ENCODE results near the gene CD22. TPM values are rescaled to one million over a fixed set of nuclear protein-coding genes. Genes with fewer than 3 reads are reported as not detected.
"Not testable (repeated sequence)": the region's sequence is repeated elsewhere in the genome, so short reads cannot be mapped to it uniquely, and the experiment has no call there.

CD22 gene
- 0.23 and 4.8 TPM in 2 replicates for total RNA-seq

GRCh38 chr19:35328851-35329285 lies at the start of gene CD22:
Gene CD22, plus strand, starts transcription at chr19:35329187. Its CDS starts 2,854 bp downstream, at chr19:35332041.
- no peak within 1 kb of the TSS for H3K4me3 ChIP-seq (ENCODE audit: low read depth, low read length)
- no peak for DNase-seq (ENCODE audit: low read depth)
- TF ChIP-seq, protein P1, sequence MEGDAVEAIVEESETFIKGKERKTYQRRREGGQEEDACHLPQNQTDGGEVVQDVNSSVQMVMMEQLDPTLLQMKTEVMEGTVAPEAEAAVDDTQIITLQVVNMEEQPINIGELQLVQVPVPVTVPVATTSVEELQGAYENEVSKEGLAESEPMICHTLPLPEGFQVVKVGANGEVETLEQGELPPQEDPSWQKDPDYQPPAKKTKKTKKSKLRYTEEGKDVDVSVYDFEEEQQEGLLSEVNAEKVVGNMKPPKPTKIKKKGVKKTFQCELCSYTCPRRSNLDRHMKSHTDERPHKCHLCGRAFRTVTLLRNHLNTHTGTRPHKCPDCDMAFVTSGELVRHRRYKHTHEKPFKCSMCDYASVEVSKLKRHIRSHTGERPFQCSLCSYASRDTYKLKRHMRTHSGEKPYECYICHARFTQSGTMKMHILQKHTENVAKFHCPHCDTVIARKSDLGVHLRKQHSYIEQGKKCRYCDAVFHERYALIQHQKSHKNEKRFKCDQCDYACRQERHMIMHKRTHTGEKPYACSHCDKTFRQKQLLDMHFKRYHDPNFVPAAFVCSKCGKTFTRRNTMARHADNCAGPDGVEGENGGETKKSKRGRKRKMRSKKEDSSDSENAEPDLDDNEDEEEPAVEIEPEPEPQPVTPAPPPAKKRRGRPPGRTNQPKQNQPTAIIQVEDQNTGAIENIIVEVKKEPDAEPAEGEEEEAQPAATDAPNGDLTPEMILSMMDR (conservative IDR thresholded peaks at IDR 0.05; ENCODE audit: low read depth, low read length), result no peak

DNA sequence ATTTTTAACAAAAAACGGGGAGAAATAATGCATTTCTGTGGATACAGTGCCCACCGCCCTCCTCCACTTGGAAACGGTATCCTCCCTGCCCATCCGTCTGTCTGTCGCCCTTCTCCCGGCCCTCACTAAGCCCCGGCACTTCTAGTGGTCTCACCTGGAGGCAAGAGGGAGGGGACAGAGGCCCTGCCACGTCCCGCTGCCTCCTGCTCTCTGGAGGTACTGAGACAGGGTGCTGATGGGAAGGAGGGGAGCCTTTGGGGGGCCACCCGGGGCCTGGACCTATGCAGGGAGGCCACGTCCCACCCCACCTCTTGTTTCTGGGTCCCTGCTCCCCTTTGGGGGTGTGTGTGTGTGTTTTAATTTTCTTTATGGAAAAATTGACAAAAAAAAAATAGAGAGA lies 49.6 kb upstream of the CD22 start:
- no peak overlapping the region for H3K4me3 ChIP-seq (ENCODE audit: low read depth, low read length)
- TF ChIP-seq, protein P1 (conservative IDR thresholded peaks at IDR 0.05; ENCODE audit: low read depth, low read length), result no peak
- no peak for DNase-seq (ENCODE audit: low read depth)

GRCh38 chr19:35279985-35280821 lies 48.8 kb upstream of the CD22 start:
- no peak overlapping the region for H3K4me3 ChIP-seq (ENCODE audit: low read depth, low read length)
- no peak for DNase-seq (ENCODE audit: low read depth)
- TF ChIP-seq, protein P1 (conservative IDR thresholded peaks at IDR 0.05; ENCODE audit: low read depth, low read length), result no peak

- no peak for DNase-seq (ENCODE audit: low read depth)
- no peak overlapping the region for H3K4me3 ChIP-seq (ENCODE audit: low read depth, low read length)
- TF ChIP-seq, protein P1 (conservative IDR thresholded peaks at IDR 0.05; ENCODE audit: low read depth, low read length), result no peak
These were observed 47.7 kb upstream of the CD22 start for GRCh38 chr19:35281303-35281702.

DNA sequence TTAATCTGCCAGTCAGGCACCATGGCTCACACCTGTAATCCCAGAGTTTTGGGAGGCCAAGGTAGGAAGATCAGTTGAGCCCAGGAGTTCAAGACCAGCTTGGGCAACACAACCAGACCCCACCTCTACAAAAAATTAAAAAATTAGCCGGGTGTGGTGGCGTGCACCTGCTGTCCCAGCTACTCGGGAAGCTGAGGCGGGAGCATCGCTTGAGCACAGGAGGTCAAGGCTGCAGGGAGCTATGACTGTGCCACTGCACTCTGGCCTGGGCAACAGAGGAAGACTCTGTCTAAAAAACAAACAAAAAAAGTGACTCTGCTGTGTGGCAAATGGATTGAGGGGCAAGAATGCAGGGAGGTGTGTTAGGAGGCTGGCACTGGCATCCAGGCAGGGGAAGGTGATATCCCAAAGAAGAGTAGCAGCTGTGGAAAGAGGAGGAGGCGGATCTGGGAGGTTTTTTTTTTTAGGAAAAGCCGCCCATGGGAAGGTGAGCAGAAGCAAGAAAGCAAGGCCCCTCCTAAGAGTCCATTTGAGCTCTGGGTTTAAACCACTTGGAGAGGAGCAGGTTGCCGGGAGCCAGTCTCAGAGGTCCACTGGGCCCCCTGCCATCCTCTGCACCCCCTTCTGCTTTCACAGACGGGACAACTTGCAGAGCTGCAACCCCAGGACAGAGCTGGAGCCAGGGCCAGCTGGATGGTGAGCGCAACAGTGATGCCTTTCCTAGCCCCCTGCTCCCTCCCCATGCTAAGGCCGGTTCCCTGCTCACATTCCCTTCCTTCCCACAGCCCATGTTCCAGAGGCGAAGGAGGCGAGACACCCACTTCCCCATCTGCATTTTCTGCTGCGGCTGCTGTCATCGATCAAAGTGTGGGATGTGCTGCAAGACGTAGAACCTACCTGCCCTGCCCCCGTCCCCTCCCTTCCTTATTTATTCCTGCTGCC lies 44.6 kb upstream of the CD22 start:
- TF ChIP-seq, protein P1 (conservative IDR thresholded peaks at IDR 0.05; ENCODE audit: low read depth, low read length), result no peak
- no peak overlapping the region for H3K4me3 ChIP-seq (ENCODE audit: low read depth, low read length)
- DNase-seq (ENCODE audit: low read depth), result no peak

GRCh38 chr19:35285095-35285449 lies 43.9 kb upstream of the CD22 start:
- TF ChIP-seq, protein P1 (conservative IDR thresholded peaks at IDR 0.05; ENCODE audit: low read depth, low read length), result no peak
- no peak for DNase-seq (ENCODE audit: low read depth)

GRCh38 chr19:35285465-35285864 lies 43.5 kb upstream of the CD22 start:
- not testable (repeated sequence) for H3K4me3 ChIP-seq (ENCODE audit: low read depth, low read length); DNase-seq (ENCODE audit: low read depth)

More at GRCh38 chr19:35285095-35285449, 43.9 kb upstream of the CD22 start:
- no peak overlapping the region for H3K4me3 ChIP-seq (ENCODE audit: low read depth, low read length)

DNA sequence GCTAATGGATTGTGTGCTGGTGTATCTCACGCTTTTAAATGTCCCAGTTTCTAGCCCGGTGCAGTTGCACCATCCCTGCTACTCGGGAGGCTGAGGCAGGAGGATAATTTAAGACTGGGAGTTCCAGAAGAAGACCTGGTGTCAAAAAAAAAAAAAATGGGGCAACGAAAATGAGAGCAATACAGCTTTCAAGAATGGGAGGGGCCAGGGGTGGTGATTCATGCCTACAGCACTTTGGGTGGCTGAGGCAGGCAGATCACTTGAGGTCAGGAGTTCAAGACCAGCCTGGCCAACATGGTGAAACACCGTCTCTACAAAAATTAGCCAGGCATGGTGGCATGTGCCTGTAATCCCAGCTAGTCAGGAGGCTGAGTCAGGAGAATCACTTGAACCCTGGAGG lies 42.9 kb upstream of the CD22 start:
- not testable (repeated sequence) for H3K4me3 ChIP-seq (ENCODE audit: low read depth, low read length); DNase-seq (ENCODE audit: low read depth)

Measured in epithelial cell of proximal tubule (primary cell).